ENCODE measurements around the gene RENBP.

The RENBP gene

DNA sequence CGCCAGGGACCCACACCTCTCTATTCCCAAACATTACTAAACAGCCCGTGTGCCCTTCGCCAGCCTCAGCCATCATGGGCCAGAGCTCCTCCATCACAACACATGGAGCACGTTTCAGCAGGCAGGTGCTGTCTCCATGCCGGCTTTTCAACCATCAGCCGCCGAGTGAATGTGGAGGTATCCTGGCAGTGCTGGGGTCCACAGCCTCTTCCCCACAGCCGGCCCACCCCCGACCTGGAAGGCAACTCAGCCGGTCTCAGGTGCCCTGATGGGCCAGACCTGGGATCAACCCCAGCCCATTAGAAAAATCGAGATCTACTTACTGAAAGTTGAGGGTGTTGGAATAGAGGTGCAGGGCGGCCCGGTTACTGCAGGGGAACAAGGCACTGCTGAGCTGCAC, 12.7 kb downstream of the RENBP start:
- FAIRE-seq: no peak

DNA sequence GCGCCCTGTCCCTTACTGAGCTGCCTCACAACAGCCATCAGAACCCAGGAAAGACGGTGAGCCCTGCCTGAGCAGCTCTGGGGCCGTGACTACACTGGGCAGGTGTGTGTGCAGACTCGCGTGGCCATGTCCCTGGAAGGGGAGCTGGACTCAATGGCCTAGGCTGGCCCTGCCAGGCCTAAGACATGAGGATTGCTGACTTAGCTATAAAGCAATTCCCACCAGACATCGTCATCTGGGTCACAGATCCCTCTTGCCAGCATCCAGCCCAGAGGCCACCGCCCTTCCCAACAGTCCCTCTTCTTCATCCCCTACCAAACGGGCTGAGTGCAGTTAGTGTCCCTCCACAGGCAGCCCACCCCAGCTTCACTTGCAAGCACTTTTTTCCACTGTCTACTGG, 13.3 kb downstream of the RENBP start:
- FAIRE-seq: no peak

- no peak for FAIRE-seq
Measured at GRCh38 chrX:153930011-153930910, 14.2 kb downstream of the RENBP start.

- FAIRE-seq: no peak
Measured at GRCh38 chrX:153929576-153929975, 14.9 kb downstream of the RENBP start.

GRCh38 chrX:153928846-153929245, 15.6 kb downstream of the RENBP start:
- no peak for FAIRE-seq

DNA sequence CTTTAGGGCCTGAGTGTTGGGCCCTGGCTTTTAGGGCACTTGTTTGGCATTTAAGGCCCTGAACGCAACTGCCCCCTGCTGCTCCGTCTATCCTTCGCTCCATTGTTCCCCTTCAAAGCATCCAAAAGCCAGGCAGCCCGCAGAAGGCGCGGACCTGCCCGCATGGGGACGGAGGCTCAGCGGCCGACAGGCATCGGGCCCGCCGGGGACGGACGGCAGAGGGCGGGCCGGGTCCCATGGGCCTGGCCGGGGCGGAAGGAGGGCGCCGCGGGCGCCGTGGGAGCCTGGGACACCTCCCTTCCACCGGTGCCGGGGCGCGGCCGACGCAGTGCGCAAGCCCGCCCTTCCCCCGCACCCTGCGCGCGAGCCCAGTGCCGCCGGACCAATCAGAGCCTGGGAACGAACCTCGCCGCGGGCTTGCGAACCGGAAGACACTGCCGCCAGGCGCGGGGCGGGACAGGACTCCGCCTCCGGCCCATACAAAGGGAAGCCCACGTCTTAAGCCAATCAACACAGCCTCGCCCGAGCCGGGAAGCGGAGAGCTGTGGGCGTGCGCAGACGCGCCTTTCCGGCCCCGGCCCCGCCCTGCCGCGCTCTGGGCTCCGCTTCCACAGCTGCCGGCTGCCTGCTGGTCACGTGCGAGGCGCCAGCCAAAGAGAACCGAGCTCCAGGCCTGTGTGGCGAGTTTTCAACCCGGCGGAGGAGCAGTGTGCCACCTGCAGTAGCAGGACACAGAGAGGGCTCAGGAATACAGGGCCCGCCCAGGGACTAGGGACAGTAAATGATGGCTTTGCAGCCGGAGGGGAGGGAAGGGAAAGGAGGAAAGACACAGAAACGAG, 16.3 kb downstream of the RENBP start:
- peak; percentile 70 for FAIRE-seq

DNA sequence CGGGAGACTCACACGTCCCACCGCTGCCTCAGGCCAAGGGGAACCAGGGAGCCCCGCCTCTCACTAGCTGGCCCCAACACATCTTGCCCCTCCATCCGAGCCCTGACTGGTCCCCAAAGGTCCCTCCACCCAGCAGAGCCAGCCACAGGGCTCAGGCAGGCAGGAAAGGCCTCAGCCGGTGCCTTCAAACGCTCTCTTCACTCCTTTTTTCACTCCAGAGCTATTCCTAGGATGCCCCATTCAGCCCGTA, 16.8 kb downstream of the RENBP start:
- FAIRE-seq: no peak

GRCh38 chrX:153926858-153927671, 17.4 kb downstream of the RENBP start:
- no peak for FAIRE-seq

GRCh38 chrX:153926552-153926857, 17.9 kb downstream of the RENBP start:
- FAIRE-seq: no peak

DNA sequence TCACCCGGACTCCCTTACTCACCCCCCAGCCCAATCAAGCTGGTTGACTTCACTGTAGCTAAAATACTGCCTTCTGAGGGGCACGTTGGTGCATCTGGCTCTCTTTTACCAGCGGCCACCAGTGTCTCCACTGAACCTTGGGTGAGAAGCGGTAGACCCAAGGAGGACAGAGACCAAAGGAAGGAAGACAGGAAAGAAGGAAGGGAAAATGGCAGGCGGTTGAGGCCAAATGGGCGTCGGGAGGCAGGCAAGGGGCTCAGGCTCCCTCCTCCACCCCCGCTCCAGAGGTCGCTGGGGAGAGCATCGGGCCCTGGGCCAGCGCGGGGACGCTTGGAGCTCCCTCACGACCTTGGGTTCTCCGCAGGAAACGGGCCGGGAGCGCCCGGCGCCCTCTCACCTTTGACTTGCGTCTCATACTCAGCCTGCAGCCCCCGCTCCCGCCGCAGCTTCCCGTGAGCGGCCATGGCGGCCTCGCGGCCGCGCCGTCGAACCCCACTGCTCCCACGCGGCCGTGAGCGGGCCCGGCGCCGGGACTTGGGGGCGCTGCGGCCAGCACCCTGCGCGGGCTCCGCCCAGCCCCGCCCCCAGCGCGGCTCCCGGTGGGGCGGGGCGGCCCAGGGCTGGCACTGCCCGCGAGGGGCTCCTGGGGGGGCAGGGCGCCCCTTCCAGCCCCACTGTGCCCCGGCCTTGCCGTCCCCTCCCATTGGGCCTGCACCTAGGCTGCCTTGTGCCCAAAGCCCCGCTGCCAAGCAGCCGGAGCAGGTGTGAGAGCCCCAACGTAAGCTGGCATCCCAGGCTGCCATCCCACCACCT, 18.5 kb downstream of the RENBP start, which contains the start of gene ARHGAP4:
Gene ARHGAP4 (minus strand): TSS at position 526 of the 813 bp plus-strand sequence. CDS start 62 bp downstream, at position 464.
- no peak for FAIRE-seq

GRCh38 chrX:153925387-153925738, 19.1 kb downstream of the RENBP start:
- FAIRE-seq: no peak

GRCh38 chrX:153924149-153924861, 20.1 kb downstream of the RENBP start:
- no peak for FAIRE-seq

GRCh38 chrX:153922932-153923857, 21.2 kb downstream of the RENBP start:
- no peak for FAIRE-seq

DNA sequence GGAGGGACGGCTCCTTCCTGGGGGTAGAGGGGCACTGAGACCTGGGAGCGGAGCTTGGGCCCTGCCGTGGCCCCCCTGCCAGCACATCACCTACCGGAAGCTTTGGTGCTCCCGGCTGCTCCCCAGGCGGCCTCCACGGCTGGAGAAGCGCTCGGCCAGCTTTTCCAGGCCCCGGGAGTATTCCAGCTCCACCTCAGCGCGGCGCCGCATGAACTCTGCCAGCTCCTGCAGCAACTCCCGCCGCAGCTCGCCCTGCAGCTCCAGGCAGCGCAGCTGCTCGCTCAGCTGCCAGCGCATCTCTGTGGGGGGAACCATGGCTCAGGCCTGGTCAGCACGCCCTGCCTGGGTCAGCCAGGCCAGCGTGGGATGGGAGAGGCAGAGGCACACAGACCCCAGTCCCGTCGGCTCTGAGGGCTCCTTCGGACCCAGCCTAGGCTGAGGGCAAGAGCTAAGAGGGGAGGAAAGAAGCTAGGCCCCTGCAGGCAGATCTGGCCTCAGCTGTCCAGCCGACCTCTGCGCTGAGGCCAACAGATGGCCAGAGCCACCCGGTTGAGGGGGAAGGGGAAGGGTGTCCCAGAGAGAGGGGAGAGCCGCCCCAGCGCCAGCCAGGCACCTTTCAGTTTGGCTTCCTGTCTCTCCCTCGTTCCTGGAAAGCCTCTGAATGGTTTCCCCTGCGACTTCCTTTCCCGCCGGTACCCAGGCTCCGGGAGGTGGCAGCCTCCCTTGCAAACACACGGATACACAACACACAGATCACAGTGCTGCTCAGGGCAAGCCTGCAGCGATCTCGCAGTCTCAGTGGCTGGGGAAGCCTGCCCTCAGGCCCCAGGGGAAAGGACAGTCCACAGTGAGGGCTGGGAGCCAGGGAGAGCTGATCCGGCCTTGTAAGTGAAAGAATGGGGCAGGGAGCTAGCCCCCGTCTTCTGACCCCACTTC, 22.7 kb downstream of the RENBP start:
- no peak for FAIRE-seq

GRCh38 chrX:153921070-153921469, 23.4 kb downstream of the RENBP start:
- no peak for FAIRE-seq

DNA sequence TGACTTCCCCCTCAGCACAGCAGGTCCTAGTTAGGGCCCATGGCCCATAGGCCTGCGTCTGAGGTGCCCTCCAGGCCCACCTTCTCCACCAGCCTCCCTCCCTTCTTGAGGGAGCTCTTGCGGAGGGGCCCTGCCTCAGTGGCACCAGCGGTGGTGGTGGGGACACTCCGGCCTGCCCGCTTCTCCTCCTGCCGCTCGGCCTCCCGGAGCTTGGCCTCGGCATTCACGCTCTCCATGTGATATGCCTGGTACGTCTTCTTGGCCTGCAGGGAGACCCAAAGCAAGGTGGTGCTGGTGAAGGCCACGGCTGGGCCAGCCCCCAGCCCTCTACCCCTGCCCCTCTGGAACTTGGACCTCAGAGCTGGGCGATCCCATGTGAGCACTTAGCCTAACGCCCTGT, 23.9 kb downstream of the RENBP start:
- no peak for FAIRE-seq

- FAIRE-seq: no peak
Measured at GRCh38 chrX:153919281-153919680, 25.2 kb downstream of the RENBP start.

GRCh38 chrX:153917869-153918268, 26.6 kb downstream of the RENBP start:
- no peak for FAIRE-seq

DNA sequence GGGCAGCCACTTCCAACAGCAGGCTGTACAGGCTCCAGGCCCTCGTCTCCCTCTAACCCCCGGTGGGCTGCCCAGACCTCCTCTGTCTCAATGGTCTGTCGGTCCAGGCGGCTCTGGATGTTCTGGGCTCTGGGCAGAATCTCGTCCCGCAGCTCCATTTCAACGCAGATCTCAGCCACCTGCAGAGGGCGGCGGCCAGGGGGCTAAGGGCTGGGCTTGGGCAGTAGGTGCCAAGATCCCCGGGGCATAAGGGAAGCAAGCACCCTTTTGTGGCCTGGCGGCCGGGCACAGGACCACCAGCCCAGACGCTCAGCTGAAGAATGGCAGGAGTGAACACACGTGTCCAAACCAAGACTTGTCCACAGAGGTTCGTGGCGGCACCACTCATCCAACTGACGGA, 30.7 kb downstream of the RENBP start:
- FAIRE-seq: no peak

GRCh38 chrX:153913211-153913610, 31.2 kb downstream of the RENBP start:
- no peak for FAIRE-seq
